H9 (cell line): ENCODE results near the gene BRD1. TPM values are rescaled to one million over a fixed set of nuclear protein-coding genes. Genes with fewer than 3 reads are reported as not detected.

Experiments
- DNase-seq: peaks from one replicate; pipeline ENCODE4 v3.0.0-alpha.2; 2017
- H2AFZ ChIP-seq: one replicate; pipeline ENCODE4 v1.6.1; 2013; ENCODE audit warnings: mild to moderate bottlenecking, low read length, control low read depth, moderate library complexity
- H2AK5ac ChIP-seq: 2 replicates; pipeline ENCODE4 v1.6.1; 2013; ENCODE audit warnings: low read length, control low read depth, mixed read lengths; ENCODE audit not compliant: insufficient read length
- H2BK120ac ChIP-seq: one replicate; pipeline ENCODE4 v1.6.1; 2013; ENCODE audit warnings: low read depth, mild to moderate bottlenecking, low read length, control low read depth, inconsistent platforms; ENCODE audit not compliant: poor library complexity, severe bottlenecking
- H2BK12ac ChIP-seq: 2 replicates; pipeline ENCODE4 v1.6.1; 2013; ENCODE audit warnings: low read length, control low read depth, mixed read lengths, low read depth; ENCODE audit not compliant: insufficient read length
- H2BK15ac ChIP-seq: 2 replicates; pipeline ENCODE4 v1.6.1; 2013; ENCODE audit warnings: low read depth, low read length, control low read depth
- H2BK20ac ChIP-seq: one replicate; pipeline ENCODE4 v1.6.1; 2013; ENCODE audit warnings: low read depth, mild to moderate bottlenecking, low read length, control low read depth, inconsistent platforms; ENCODE audit not compliant: poor library complexity, severe bottlenecking
- H2BK5ac ChIP-seq: 2 replicates; pipeline ENCODE4 v1.6.1; 2013; ENCODE audit warnings: low read length, control low read depth, mixed read lengths; ENCODE audit not compliant: insufficient read length
- H3K14ac ChIP-seq: 2 replicates; pipeline ENCODE4 v1.6.1; 2013; ENCODE audit warnings: low read length, control low read depth; ENCODE audit not compliant: insufficient read depth
- H3K18ac ChIP-seq: 2 replicates; pipeline ENCODE4 v1.6.1; 2013; ENCODE audit warnings: low read depth, mild to moderate bottlenecking, mixed read lengths, low read length, control low read depth; ENCODE audit not compliant: insufficient read length
- H3K23ac ChIP-seq: 2 replicates; pipeline ENCODE4 v1.6.1; 2013; ENCODE audit warnings: low read length, control low read depth, mixed read lengths, low read depth; ENCODE audit not compliant: insufficient read length
- H3K23me2 ChIP-seq: 2 replicates; pipeline ENCODE4 v1.6.1; 2013; ENCODE audit warnings: low read depth, mild to moderate bottlenecking, mixed read lengths, low read length, control low read depth; ENCODE audit not compliant: insufficient read length, poor library complexity, severe bottlenecking
- H3K27ac ChIP-seq: 2 replicates; pipeline ENCODE4 v1.5.1; 2013; ENCODE audit warnings: low read length, control low read depth, mixed read lengths, low read depth; ENCODE audit not compliant: insufficient read length
- H3K27me3 ChIP-seq: 2 replicates; pipeline ENCODE4 v1.6.1; 2013; ENCODE audit warnings: low read length, control low read depth, inconsistent platforms; ENCODE audit not compliant: insufficient read depth
- H3K4ac ChIP-seq: 2 replicates; pipeline ENCODE4 v1.6.1; 2013; ENCODE audit warnings: low read depth, mild to moderate bottlenecking, control low read depth, inconsistent platforms, low read length, moderate library complexity
- H3K4me1 ChIP-seq: 2 replicates; pipeline ENCODE4 v1.6.1; 2013; ENCODE audit warnings: low read length, control low read depth, inconsistent platforms; ENCODE audit not compliant: insufficient read depth
- H3K4me2 ChIP-seq: 2 replicates; pipeline ENCODE4 v1.6.1; 2013; ENCODE audit warnings: low read length, control low read depth, mixed read lengths; ENCODE audit not compliant: insufficient read length, insufficient read depth
- H3K56ac ChIP-seq: 2 replicates; pipeline ENCODE4 v1.6.1; 2013; ENCODE audit warnings: low read depth, mild to moderate bottlenecking, mixed read lengths, low read length, control low read depth; ENCODE audit not compliant: insufficient read length
- H3K79me1 ChIP-seq: 2 replicates; pipeline ENCODE4 v1.6.1; 2013; ENCODE audit warnings: low read depth, mild to moderate bottlenecking, moderate library complexity, low read length, control low read depth, inconsistent platforms; ENCODE audit not compliant: insufficient read depth, poor library complexity, severe bottlenecking
- H3K79me2 ChIP-seq: 2 replicates; pipeline ENCODE4 v1.6.1; 2013; ENCODE audit warnings: low read length, control low read depth, inconsistent platforms; ENCODE audit not compliant: insufficient read depth
- H3K9ac ChIP-seq: 2 replicates; pipeline ENCODE4 v1.6.1; 2013; ENCODE audit warnings: low read length, control low read depth, mixed read lengths; ENCODE audit not compliant: insufficient read length; ENCODE audit errors: extremely low read depth
- H3K9me3 ChIP-seq: one replicate; pipeline ENCODE4 v1.6.1; 2013; ENCODE audit warnings: low read depth, low read length, inconsistent platforms; ENCODE audit not compliant: control insufficient read depth
- H3T11ph ChIP-seq: one replicate; pipeline ENCODE4 v1.6.1; 2013; ENCODE audit warnings: mild to moderate bottlenecking, low read length, control low read depth, inconsistent platforms
- H4K20me1 ChIP-seq: one replicate; pipeline ENCODE4 v1.6.1; 2013; ENCODE audit not compliant: control insufficient read depth, insufficient read length, insufficient read depth
- H4K5ac ChIP-seq: 2 replicates; pipeline ENCODE4 v1.6.1; 2013; ENCODE audit warnings: low read depth, mild to moderate bottlenecking, mixed read lengths, low read length, control low read depth; ENCODE audit not compliant: insufficient read length
- H4K8ac ChIP-seq: replicated peaks from 2 replicates; pipeline ENCODE4 v1.6.1; 2013; ENCODE audit warnings: low read length, control low read depth, mixed read lengths, low read depth; ENCODE audit not compliant: insufficient read length
- H4K91ac ChIP-seq: 2 replicates; pipeline ENCODE4 v1.6.1; 2013; ENCODE audit warnings: low read depth, mild to moderate bottlenecking, moderate library complexity, mixed read lengths, low read length, control low read depth; ENCODE audit not compliant: insufficient read length
- H3K27ac Mint-ChIP-seq, 3 experiments: 2 replicates in 2 of 3; 3 replicates in 1 of 3; pipeline ENCODE4 v1.8.0; 2020 to 2021; ENCODE audit warnings: mixed read lengths in 3 of 3, mild to moderate bottlenecking in 1 of 3, moderate library complexity in 1 of 3
- H3K27me3 Mint-ChIP-seq: 2 replicates; pipeline ENCODE4 v1.8.0; 2021; ENCODE audit warnings: low read depth, mild to moderate bottlenecking, moderate library complexity, mixed read lengths
- H3K36me3 Mint-ChIP-seq, 3 experiments: 2 replicates in 2 of 3; 3 replicates in 1 of 3; pipeline ENCODE4 v1.8.0; 2020 to 2021; ENCODE audit warnings: low read depth in 3 of 3, mixed read lengths in 3 of 3; ENCODE audit not compliant: insufficient read depth in 1 of 3
- H3K4me1 Mint-ChIP-seq, 2 experiments: 2 replicates each; pipeline ENCODE4 v1.8.0; 2020; ENCODE audit warnings: mixed read lengths in 2 of 2
- H3K4me3 Mint-ChIP-seq, 2 experiments: 2 replicates in 1 of 2; 3 replicates in 1 of 2; pipeline ENCODE4 v1.8.0; 2020 to 2021; ENCODE audit warnings: mild to moderate bottlenecking in 2 of 2, mixed read lengths in 2 of 2, moderate library complexity in 1 of 2
- H3K9me3 Mint-ChIP-seq, 2 experiments: 2 replicates in 1 of 2; 3 replicates in 1 of 2; pipeline ENCODE4 v1.8.0; 2020; ENCODE audit warnings: mild to moderate bottlenecking in 2 of 2, mixed read lengths in 2 of 2, moderate library complexity in 1 of 2
- WGBS: extraction: QIAGEN DNeasy Blood & Tissue Kit; methylation state at CpG from one replicate; pipeline ENCODE4 v1.1.7; 2013; ENCODE audit warnings: missing lambda C conversion rate, low lambda C conversion rate, mixed read lengths; ENCODE audit not compliant: insufficient read length; ENCODE audit errors: extremely low coverage; 5-methylcytosine and 5-hydroxymethylcytosine counted together
- total RNA-seq: library from RNA; stranded (reverse); gene quantifications from 2 replicates; pipeline ENCODE4 v1.2.1, GENCODE V29; 2021
- TF ChIP-seq, protein P1 (sequence below): fragments of 200-600 bp; sonication (generic); conservative IDR thresholded peaks from 3 replicates; pipeline ENCODE4 v1.8.0; 2021; ENCODE audit warnings: antibody characterized with exemption, mild to moderate bottlenecking

Gene BRD1
- total RNA-seq, 1 experiment from 2014 or later = 51.3 TPM

DNA sequence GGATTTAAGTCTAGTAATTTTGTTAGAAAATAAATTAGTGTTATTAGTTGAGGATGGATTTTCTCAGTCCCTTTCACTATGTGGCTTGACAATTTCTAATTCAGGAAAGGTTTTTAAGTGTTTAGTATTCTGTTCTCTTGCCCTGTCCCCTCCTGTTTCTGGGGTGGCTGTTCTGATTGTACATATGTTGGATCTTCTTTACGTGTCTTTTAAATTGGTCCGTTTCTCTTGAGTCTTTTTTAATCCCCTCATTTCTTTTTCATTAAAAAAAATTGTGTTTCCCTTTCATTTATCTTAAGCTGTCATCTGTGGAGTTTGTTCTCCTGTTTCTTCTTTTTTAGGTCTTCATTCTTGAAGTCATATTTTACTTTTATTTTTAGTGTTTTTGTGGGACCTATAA, 38.5 kb upstream of the BRD1 start:
- H2BK5ac ChIP-seq = no peak overlapping the region
- no peak overlapping the region for H2AK5ac ChIP-seq
- H4K8ac ChIP-seq = no peak overlapping the region
- Mint-ChIP-seq H3K27me3 (no peaks in the 10 kb centered on the region), H3K4me3 (no peak overlapping the region), H3K27ac (no peak overlapping the region), H3K9me3 (peaks cover 45 to 51% of the 10 kb centered on the region in 2 experiments), H3K36me3 (peaks cover 48 to 52% (median 52%) of the 10 kb centered on the region in 3 experiments), H3K4me1 (peaks cover 12 to 13% of the 10 kb centered on the region in 2 experiments)
- no peak overlapping the region for H3K56ac ChIP-seq
- no peak overlapping the region for H2BK120ac ChIP-seq
- WGBS = no CpG with 5 or more reads among the region's 2 CpGs
- H3K9me3 ChIP-seq = peaks cover 4% of the 10 kb centered on the region
- no peak overlapping the region for H2BK20ac ChIP-seq
- no peak overlapping the region for H2BK15ac ChIP-seq
- TF ChIP-seq, protein P1, sequence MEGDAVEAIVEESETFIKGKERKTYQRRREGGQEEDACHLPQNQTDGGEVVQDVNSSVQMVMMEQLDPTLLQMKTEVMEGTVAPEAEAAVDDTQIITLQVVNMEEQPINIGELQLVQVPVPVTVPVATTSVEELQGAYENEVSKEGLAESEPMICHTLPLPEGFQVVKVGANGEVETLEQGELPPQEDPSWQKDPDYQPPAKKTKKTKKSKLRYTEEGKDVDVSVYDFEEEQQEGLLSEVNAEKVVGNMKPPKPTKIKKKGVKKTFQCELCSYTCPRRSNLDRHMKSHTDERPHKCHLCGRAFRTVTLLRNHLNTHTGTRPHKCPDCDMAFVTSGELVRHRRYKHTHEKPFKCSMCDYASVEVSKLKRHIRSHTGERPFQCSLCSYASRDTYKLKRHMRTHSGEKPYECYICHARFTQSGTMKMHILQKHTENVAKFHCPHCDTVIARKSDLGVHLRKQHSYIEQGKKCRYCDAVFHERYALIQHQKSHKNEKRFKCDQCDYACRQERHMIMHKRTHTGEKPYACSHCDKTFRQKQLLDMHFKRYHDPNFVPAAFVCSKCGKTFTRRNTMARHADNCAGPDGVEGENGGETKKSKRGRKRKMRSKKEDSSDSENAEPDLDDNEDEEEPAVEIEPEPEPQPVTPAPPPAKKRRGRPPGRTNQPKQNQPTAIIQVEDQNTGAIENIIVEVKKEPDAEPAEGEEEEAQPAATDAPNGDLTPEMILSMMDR = no peak
- no peak overlapping the region for H2BK12ac ChIP-seq
- no peak overlapping the region for H3K27ac ChIP-seq
- H4K5ac ChIP-seq = no peak overlapping the region
- H3T11ph ChIP-seq = no peak overlapping the region
- H3K79me1 ChIP-seq = peaks cover 12% of the 10 kb centered on the region
- no peak overlapping the region for H3K4me2 ChIP-seq
- H4K91ac ChIP-seq = no peak overlapping the region
- no peaks in the 10 kb centered on the region for H3K27me3 ChIP-seq
- no peak overlapping the region for H2AFZ ChIP-seq
- H4K20me1 ChIP-seq = no peaks in the 10 kb centered on the region
- DNase-seq = no peak
- H3K4me1 ChIP-seq = no peaks in the 10 kb centered on the region
- no peak overlapping the region for H3K9ac ChIP-seq
- peaks cover 29% of the 10 kb centered on the region; the same call in 1 of the 2 replicates for H3K79me2 ChIP-seq
- H3K23ac ChIP-seq = no peak overlapping the region
- H3K4ac ChIP-seq = no peak overlapping the region
- no peak overlapping the region for H3K14ac ChIP-seq
- no peak overlapping the region for H3K18ac ChIP-seq
- no peaks in the 10 kb centered on the region for H3K23me2 ChIP-seq
